Body of pancreas (tissue), 4 donors: ENCODE data around the gene PAPPA.

Source experiments
- CTCF ChIP-seq, 7 experiments: fragments of 450-650 bp in 4 of 7; fragments of 200-600 bp in 3 of 7; sonication (generic) in 3 of 7; IDR thresholded peaks; one replicate each; pipeline ENCODE4 v1.5.1; 2016 to 2019; ENCODE audit warnings: antibody characterized with exemption in 7 of 7
- POLR2A ChIP-seq, 3 donors: fragments of 450-650 bp; IDR thresholded peaks; one replicate each; pipeline ENCODE4 v1.6.1; 2016; ENCODE audit warnings: antibody characterized with exemption in 3 of 3, mild to moderate bottlenecking in 2 of 3

- no peak for TF ChIP-seq CTCF (IDR thresholded peaks at IDR 0.05)
- TF ChIP-seq POLR2A (IDR thresholded peaks at IDR 0.05), result no peak
Observed at GRCh38 chr9:116405321-116405720, 251.7 kb downstream of the PAPPA start.
